OCI-LY3 (cell line): ENCODE results near the gene LSMEM2.

Experiments
- CTCF ChIP-seq: fragments of 200-600, 300-600 bp; sonication (generic); IDR thresholded peaks from 2 replicates; pipeline ENCODE4 v1.5.1; 2014; ENCODE audit warnings: antibody characterized with exemption, low read length, low read depth
- EZH2phosphoT487 ChIP-seq: fragments of 200-600 bp; shearing (Covaris generic); IDR thresholded peaks from 2 replicates; pipeline ENCODE4 v1.6.1; 2018; ENCODE audit warnings: antibody characterized with exemption, mixed run types, low read depth

- TF ChIP-seq CTCF (no peak), EZH2phosphoT487 (no peak)
Measured at GRCh38 chr3:50275141-50275995, 3.5 kb upstream of the LSMEM2 start.
